Pancreas (tissue), 10 donors: ENCODE data around the gene ARHGEF37. TPM values are rescaled to one million over a fixed set of nuclear protein-coding genes. Genes with fewer than 3 reads are reported as not detected.

Experiments
- ATAC-seq, 4 donors: fragments of 200-7000 bp; cut with Tn5 transposase; one replicate each; pipeline versions ENCODE4 v1.8.0 to v1.9.1; 2020; ENCODE audit warnings: mild to moderate bottlenecking in 4 of 4, moderate library complexity in 4 of 4
- DNase-seq, 6 donors: peaks; one replicate each; pipeline ENCODE4 v3.0.0-alpha.2; 2020
- FAIRE-seq: peaks from 2 replicates; lab custom pipeline; 2012; peaks lifted over from hg19 to GRCh38; lab: Jason Lieb, UNC
- H3K27ac ChIP-seq, 4 donors: fragments of 200-600 bp; sonication (generic); 1 replicate in 3 of 4; 2 replicates in 1 of 4; pipeline versions ENCODE4 v1.5.0 to v1.8.0; 2020
- H3K27me3 ChIP-seq, 4 donors: fragments of 200-600 bp; one replicate each; pipeline ENCODE4 v1.8.0; 2021
- H3K36me3 ChIP-seq, 3 donors: fragments of 200-600 bp; sonication (generic) in 1 of 3; one replicate each; pipeline versions ENCODE4 v1.5.0 to v1.8.0; 2020 to 2021
- H3K4me1 ChIP-seq, 3 donors: fragments of 200-600 bp; one replicate each; pipeline ENCODE4 v1.8.0; 2021
- H3K4me3 ChIP-seq, 4 donors: fragments of 200-600 bp; sonication (generic) in 2 of 4; one replicate each; pipeline versions ENCODE4 v1.5.0 to v1.8.0; 2020 to 2021
- H3K9me3 ChIP-seq, 4 donors: fragments of 200-600 bp; one replicate each; pipeline ENCODE4 v1.8.0; 2021
- WGBS, 2 donors: extraction: QIAGEN DNeasy Blood & Tissue Kit; methylation state at CpG; one replicate each; pipeline ENCODE4 v1.1.7; 2013; 5-methylcytosine and 5-hydroxymethylcytosine counted together
- intact Hi-C, 3 donors: fragments of 100-400 bp; cut with DNase I; formaldehyde crosslinking; loops; one replicate each; pipeline versions ENCODE4 v1.11.1 to v1.14.2; 2022
- polyA plus RNA-seq, 2 donors: library from polyadenylated mRNA; stranded (reverse); fragments of 200-250 nt; gene quantifications; one replicate each; pipeline ENCODE4 v1.2.3, GENCODE V29; 2013
- total RNA-seq, 6 donors: library from RNA; stranded (reverse); fragmentation: NEBNext Ultra II Directional in 4 of 6; extraction: Animal tissue kit (Norgen Biotek cat#: 25700) in 4 of 6; gene quantifications; one replicate each; pipeline versions ENCODE4 v1.2.1 to v1.2.4, GENCODE V29; 2021 to 2023
- TF ChIP-seq, protein P1 (sequence below), 4 donors: fragments of 200-600 bp; sonication (generic) in 3 of 4; IDR thresholded peaks; one replicate each; pipeline versions ENCODE4 v1.5.0 to v1.8.0; 2021; ENCODE audit warnings: antibody characterized with exemption in 4 of 4
- donor health status: healthy with polysubstance abuse.
- donor health status: DM: no; HTN: no; CAD: no; lungs with moderate emphysema.
- donor health status: DM: no; HTN: no; CAD: no.
- donor health status: control.
- donor health status: control.
- donor health status: Bipolar disorder and iron deficiency.
- donor health status: DM: yes; HTN: yes; CAD: no.
- donor health status: DM: no; HTN: no; CAD: no.
- donor health status: DM: no; HTN: no; CAD: no.
- donor health status: DM: yes; HTN: yes; CAD: no.

ARHGEF37 gene
- total and polyA plus RNA-seq, 8 donors: 5.7 to 13.6 (median 9.2) TPM

DNA sequence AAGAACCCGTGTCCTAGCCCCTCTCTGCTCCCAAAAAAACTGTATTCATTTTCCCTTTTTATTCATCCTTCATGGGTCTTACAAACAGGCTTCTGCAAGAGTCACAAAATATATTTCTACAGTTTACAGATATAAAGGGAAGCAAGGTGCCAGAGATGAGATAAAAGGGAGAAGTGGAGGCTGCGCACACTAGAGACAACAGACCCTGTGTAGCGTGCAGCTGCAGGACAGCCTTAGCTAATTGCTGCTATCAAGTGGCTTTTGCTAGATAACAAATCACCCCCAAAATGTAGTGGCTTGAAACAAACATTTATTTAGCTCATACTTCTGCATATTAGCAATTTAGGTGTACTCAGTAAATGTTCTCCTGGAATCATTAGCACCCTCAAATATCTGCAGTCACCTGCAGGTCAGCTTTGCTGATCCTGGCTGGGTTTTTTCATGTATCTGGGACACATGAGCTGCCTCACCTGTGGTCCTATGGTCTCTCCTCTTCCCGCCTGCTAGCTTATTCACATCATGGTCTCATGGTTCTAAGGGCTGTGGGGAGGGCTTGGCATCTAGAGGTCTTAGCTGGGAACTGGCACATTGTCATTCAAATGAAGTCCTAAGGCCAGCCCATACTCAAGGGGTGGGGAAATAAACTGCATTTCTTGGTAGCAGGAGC is 29.4 kb downstream of the ARHGEF37 start:
- H3K27me3 ChIP-seq: no peaks in the 10 kb centered on the region
- 97 to 99% methylated on average over 4 of the region's 4 CpGs for WGBS, 2 donors
- intact Hi-C loops: no loop called here
- no peak overlapping the region for H3K27ac ChIP-seq
- no peaks in the 10 kb centered on the region for H3K9me3 ChIP-seq
- peaks cover 6 to 32% (median 6%) of the 10 kb centered on the region in 3 donors for H3K36me3 ChIP-seq
- no peaks in the 10 kb centered on the region for H3K4me1 ChIP-seq
- no peak overlapping the region for H3K4me3 ChIP-seq
- no peak for FAIRE-seq
- TF ChIP-seq, protein P1, sequence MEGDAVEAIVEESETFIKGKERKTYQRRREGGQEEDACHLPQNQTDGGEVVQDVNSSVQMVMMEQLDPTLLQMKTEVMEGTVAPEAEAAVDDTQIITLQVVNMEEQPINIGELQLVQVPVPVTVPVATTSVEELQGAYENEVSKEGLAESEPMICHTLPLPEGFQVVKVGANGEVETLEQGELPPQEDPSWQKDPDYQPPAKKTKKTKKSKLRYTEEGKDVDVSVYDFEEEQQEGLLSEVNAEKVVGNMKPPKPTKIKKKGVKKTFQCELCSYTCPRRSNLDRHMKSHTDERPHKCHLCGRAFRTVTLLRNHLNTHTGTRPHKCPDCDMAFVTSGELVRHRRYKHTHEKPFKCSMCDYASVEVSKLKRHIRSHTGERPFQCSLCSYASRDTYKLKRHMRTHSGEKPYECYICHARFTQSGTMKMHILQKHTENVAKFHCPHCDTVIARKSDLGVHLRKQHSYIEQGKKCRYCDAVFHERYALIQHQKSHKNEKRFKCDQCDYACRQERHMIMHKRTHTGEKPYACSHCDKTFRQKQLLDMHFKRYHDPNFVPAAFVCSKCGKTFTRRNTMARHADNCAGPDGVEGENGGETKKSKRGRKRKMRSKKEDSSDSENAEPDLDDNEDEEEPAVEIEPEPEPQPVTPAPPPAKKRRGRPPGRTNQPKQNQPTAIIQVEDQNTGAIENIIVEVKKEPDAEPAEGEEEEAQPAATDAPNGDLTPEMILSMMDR (IDR thresholded peaks at IDR 0.05): no peak
- no peak for ATAC-seq
- no peak for DNase-seq

DNA sequence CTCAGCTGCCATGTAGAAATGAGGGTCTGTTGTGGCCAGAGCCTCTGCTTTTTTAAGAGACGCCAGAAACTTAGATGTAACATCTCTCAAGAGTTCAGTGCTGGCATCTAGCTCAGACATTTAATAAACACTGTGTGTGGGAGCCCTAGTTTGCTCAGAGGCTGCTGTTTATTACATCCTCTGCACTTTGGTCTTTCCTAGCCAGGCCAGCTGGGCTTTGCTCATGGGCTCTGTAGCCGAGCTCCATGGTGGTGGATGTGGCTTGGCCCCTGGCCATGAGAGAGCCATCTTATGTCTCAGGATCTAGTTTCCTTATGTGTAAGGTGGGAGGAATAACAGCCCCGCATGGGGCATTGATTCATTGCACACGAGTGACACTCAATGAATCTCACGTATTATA is 30.0 kb downstream of the ARHGEF37 start:
- Histone ChIP-seq H3K9me3 (no peaks in the 10 kb centered on the region), H3K27me3 (no peaks in the 10 kb centered on the region), H3K4me3 (no peak overlapping the region), H3K27ac (no peak overlapping the region), H3K36me3 (peaks cover 6 to 27% (median 6%) of the 10 kb centered on the region in 3 donors), H3K4me1 (no peaks in the 10 kb centered on the region)
- ATAC-seq (peak in 2 of 4 donors; percentile 23 to 24), FAIRE-seq (no peak), DNase-seq (no peak)
- TF ChIP-seq, protein P1 (IDR thresholded peaks at IDR 0.05): no peak
- intact Hi-C loops: no loop called here
- WGBS, 2 donors: 85 to 88% methylated on average over 5 of the region's 5 CpGs

DNA sequence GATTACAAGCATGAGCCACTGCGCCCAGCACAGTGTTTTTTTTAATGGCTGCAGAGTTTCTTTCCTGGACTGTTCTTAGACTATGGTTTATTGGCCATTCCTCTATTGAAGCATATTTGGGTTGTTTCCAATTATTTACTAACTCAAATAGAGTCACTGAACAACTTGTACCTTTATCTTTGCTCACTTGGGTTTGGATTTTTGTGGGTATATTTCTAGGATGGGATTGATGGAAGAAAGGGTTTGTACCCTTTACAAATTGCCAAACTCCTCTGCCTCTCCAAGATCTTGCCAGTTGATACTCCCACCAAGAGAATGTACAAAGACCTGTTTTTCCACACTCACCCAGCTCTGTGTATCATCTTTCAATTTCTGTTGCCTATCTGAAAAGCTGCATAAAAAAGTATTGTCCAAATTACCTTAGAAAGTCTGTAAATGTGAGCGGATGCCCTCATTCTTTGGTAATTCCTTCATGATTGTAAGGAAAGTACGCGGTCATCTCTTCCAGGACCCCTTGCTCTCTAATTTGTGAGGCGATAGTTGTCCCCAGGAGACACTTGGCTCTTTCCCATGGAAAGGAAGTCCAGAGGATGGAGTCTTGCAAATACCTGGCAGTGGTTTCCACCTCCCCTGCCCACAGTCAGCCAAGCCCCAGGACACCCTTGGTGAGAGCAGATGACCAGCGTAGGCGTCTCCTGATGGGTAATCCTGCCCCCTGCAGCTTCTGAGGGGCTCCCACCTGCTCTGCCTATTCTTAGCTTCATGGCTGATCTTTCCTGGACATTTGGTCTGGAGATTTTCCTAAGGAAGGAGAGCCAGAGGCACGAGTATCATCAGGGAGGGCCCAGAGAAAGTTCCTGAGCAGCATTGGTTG is 33.0 kb downstream of the ARHGEF37 start:
- Histone ChIP-seq H3K27ac (no peak overlapping the region), H3K36me3 (peaks cover 6 to 32% (median 6%) of the 10 kb centered on the region in 3 donors), H3K4me1 (peaks cover 0 to 6% (median 0%) of the 10 kb centered on the region in 3 donors), H3K4me3 (no peak overlapping the region), H3K9me3 (no peaks in the 10 kb centered on the region), H3K27me3 (no peaks in the 10 kb centered on the region)
- intact Hi-C loops: no loop called here
- ATAC-seq (no peak), FAIRE-seq (no peak), DNase-seq (no peak)
- TF ChIP-seq, protein P1 (IDR thresholded peaks at IDR 0.05): no peak
- WGBS, 2 donors: 96 to 97% methylated on average over 8 of the region's 8 CpGs

DNA sequence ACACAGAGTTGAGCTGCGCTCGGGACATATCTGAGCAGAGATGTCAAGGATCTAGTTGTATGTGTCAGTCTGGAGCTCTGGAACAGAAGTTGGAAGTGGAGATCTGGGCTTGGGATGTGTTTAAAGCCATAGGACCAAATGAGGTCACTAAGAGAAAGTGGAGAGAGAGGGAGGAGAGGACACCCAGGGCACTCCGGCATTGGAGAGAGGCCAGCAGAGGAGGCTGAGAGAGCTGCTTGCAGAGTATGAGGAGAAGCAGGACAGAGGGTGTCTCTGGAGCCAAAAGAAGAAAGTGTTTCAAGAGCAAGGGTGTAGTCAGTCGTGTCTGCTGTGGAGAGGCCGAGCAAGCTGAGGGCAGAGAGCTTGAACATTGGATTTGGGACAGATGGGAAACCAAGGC is 34.7 kb downstream of the ARHGEF37 start:
- no peaks in the 10 kb centered on the region for H3K27me3 ChIP-seq
- no peak overlapping the region for H3K4me3 ChIP-seq
- H3K4me1 ChIP-seq: peaks cover 0 to 13% (median 0%) of the 10 kb centered on the region in 3 donors
- FAIRE-seq (no peak), DNase-seq (no peak), ATAC-seq (no peak)
- TF ChIP-seq, protein P1 (IDR thresholded peaks at IDR 0.05): no peak
- no peak overlapping the region for H3K27ac ChIP-seq
- intact Hi-C loops: no loop called here
- H3K36me3 ChIP-seq: peaks cover 3 to 18% (median 6%) of the 10 kb centered on the region in 3 donors
- 70 to 72% methylated on average over 5 of the region's 5 CpGs for WGBS, 2 donors
- no peaks in the 10 kb centered on the region for H3K9me3 ChIP-seq
